HG03280 (cell line): ENCODE data around the gene SNX32.

Experiments used
- ATAC-seq: cut with Tn5 transposase; IDR thresholded peaks from one replicate; pipeline ENCODE4 v1.9.1; 2021; ENCODE audit warnings: mild to moderate bottlenecking, moderate library complexity; ENCODE audit not compliant: unreplicated experiment

SNX32 gene

GRCh38 chr11:65897020-65897471, 63.3 kb downstream of the SNX32 start:
- ATAC-seq: no peak

- ATAC-seq: no peak
These were observed 65.0 kb downstream of the SNX32 start for GRCh38 chr11:65898656-65899355.

- peak; percentile 11 for ATAC-seq
These were observed 65.8 kb downstream of the SNX32 start for GRCh38 chr11:65899356-65900124.

GRCh38 chr11:65900125-65900898, 66.5 kb downstream of the SNX32 start, which contains the start of gene FOSL1:
Gene FOSL1, minus strand, starts transcription at chr11:65900388. Its CDS starts 49 bp downstream, at chr11:65900339.
- ATAC-seq: peak; percentile 74

GRCh38 chr11:65900899-65901180, 67.1 kb downstream of the SNX32 start:
- no peak for ATAC-seq

- ATAC-seq: no peak
These were observed 69.3 kb downstream of the SNX32 start for GRCh38 chr11:65903068-65903481.
